SK-N-SH (cell line): ENCODE results near the gene ELF3.
"Not testable (repeated sequence)": the region's sequence is repeated elsewhere in the genome, so short reads cannot be mapped to it uniquely, and the experiment has no call there.

Experiments used
- EZH2phosphoT487 ChIP-seq: fragments of 200-600 bp; sonication (generic); IDR thresholded peaks from 2 replicates; pipeline ENCODE4 v1.6.1; 2017; ENCODE audit warnings: low read depth, mixed run types, mild to moderate bottlenecking, antibody characterized with exemption, moderate library complexity, borderline replicate concordance
- JUND ChIP-seq: IDR thresholded peaks from 2 replicates; pipeline ENCODE4 v1.4.0; 2012
- TF ChIP-seq, protein P1 (sequence below): fragments of 200-600 bp; sonication (generic); IDR thresholded peaks from 2 replicates; pipeline ENCODE4 v1.6.1; 2017; ENCODE audit warnings: antibody characterized with exemption, mild to moderate bottlenecking, moderate library complexity

- TF ChIP-seq, protein P1, sequence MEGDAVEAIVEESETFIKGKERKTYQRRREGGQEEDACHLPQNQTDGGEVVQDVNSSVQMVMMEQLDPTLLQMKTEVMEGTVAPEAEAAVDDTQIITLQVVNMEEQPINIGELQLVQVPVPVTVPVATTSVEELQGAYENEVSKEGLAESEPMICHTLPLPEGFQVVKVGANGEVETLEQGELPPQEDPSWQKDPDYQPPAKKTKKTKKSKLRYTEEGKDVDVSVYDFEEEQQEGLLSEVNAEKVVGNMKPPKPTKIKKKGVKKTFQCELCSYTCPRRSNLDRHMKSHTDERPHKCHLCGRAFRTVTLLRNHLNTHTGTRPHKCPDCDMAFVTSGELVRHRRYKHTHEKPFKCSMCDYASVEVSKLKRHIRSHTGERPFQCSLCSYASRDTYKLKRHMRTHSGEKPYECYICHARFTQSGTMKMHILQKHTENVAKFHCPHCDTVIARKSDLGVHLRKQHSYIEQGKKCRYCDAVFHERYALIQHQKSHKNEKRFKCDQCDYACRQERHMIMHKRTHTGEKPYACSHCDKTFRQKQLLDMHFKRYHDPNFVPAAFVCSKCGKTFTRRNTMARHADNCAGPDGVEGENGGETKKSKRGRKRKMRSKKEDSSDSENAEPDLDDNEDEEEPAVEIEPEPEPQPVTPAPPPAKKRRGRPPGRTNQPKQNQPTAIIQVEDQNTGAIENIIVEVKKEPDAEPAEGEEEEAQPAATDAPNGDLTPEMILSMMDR: not testable (repeated sequence)
- not testable (repeated sequence) for TF ChIP-seq JUND, EZH2phosphoT487
These were observed 48.0 kb upstream of the ELF3 start for GRCh38 chr1:201962382-201962781.
